OCI-LY7 (cell line): Measurements from ENCODE around the gene PIP4K2A. TPM values are rescaled to one million over a fixed set of nuclear protein-coding genes. Genes with fewer than 3 reads are reported as not detected.
"Not testable (repeated sequence)": the region's sequence is repeated elsewhere in the genome, so short reads cannot be mapped to it uniquely, and the experiment has no call there.

Experiments
- BruUV-seq: library from RNA; stranded (reverse); fragments of 400-500 nt; replicated peaks from 2 replicates; lab custom pipeline; 2021; lab: Mats Ljungman, UMichigan
- CTCF ChIA-PET: fragments of 300-600 bp; sonication (Branson Sonifier 250); formaldehyde crosslinking; loops from one replicate; lab custom pipeline; 2022; ENCODE audit warnings: antibody characterized with exemption; ENCODE audit not compliant: unreplicated experiment; lab: Charles Lee
- POLR2A ChIA-PET: fragments of 300-600 bp; sonication (Branson Sonifier 250); formaldehyde crosslinking; loops from one replicate; lab custom pipeline; 2022; ENCODE audit warnings: antibody characterized with exemption; lab: Charles Lee
- DNase-seq: peaks from one replicate; pipeline ENCODE4 v3.0.0-alpha.2; 2015; ENCODE audit warnings: low spot score
- H2AFZ ChIP-seq: fragments of 200-600 bp; sonication (generic), shearing (Covaris generic); 2 replicates; pipeline ENCODE4 v1.6.1; 2014; ENCODE audit warnings: mild to moderate bottlenecking, antibody characterized with exemption, low read length, moderate library complexity
- H3K27ac ChIP-seq: fragments of 200-600 bp; sonication (generic); 2 replicates; pipeline ENCODE4 v1.5.1; 2014; ENCODE audit warnings: mixed run types, low read depth, mild to moderate bottlenecking, moderate library complexity, low read length, inconsistent platforms; ENCODE audit not compliant: poor library complexity, severe bottlenecking
- H3K36me3 ChIP-seq: fragments of 200-600 bp; sonication (generic); 2 replicates; pipeline ENCODE4 v1.6.1; 2014; ENCODE audit warnings: mild to moderate bottlenecking, antibody characterized with exemption, low read length, moderate library complexity, mixed read lengths; ENCODE audit not compliant: insufficient read depth
- H3K4me1 ChIP-seq: fragments of 200-600 bp; sonication (generic); 2 replicates; pipeline ENCODE4 v1.5.1; 2014; ENCODE audit warnings: mild to moderate bottlenecking, low read length; ENCODE audit not compliant: insufficient read depth, poor library complexity, severe bottlenecking
- H3K4me2 ChIP-seq: fragments of 200-600 bp; sonication (generic); 2 replicates; pipeline ENCODE4 v1.6.1; 2014; ENCODE audit warnings: mild to moderate bottlenecking, low read length
- H3K4me3 ChIP-seq: fragments of 200-600 bp; sonication (generic); 2 replicates; pipeline ENCODE4 v1.5.1; 2014; ENCODE audit warnings: mild to moderate bottlenecking, low read depth, low read length; ENCODE audit not compliant: poor library complexity, severe bottlenecking
- H3K79me2 ChIP-seq: fragments of 200-600 bp; sonication (generic); 2 replicates; pipeline ENCODE4 v1.6.1; 2016; ENCODE audit warnings: low read depth, mild to moderate bottlenecking, low read length, moderate library complexity, mixed read lengths; ENCODE audit not compliant: insufficient read depth
- H3K9me2 ChIP-seq: fragments of 200-600 bp; sonication (generic); 2 replicates; pipeline ENCODE4 v1.6.1; 2016; ENCODE audit warnings: mild to moderate bottlenecking, low read length, mixed read lengths; ENCODE audit not compliant: insufficient read depth
- H3K9me3 ChIP-seq: fragments of 200-600 bp; sonication (generic); 2 replicates; pipeline ENCODE4 v1.6.1; 2014; ENCODE audit warnings: mild to moderate bottlenecking, mixed run types, low read length, mixed read lengths
- H4K20me1 ChIP-seq: fragments of 200-600 bp; sonication (generic); 2 replicates; pipeline ENCODE4 v1.6.1; 2014; ENCODE audit warnings: mild to moderate bottlenecking, antibody characterized with exemption, low read length, moderate library complexity, mixed read lengths; ENCODE audit not compliant: insufficient read depth
- EZH2phosphoT487 ChIP-seq: fragments of 200-600 bp; sonication (generic); IDR thresholded peaks from 2 replicates; pipeline ENCODE4 v1.6.1; 2018; ENCODE audit warnings: low read depth, borderline replicate concordance, mild to moderate bottlenecking, mixed run types, antibody characterized with exemption, low read length, moderate library complexity, mixed read lengths
- intact Hi-C: fragments of 100-400 bp; cut with micrococcal nuclease; formaldehyde crosslinking; loops from one replicate; pipeline ENCODE4 v1.10.0; 2022; ENCODE audit not compliant: unreplicated experiment
- total RNA-seq, 2 experiments: library from RNA; depleted of rRNA in 1 of 2; stranded (reverse); fragments of >200 nt in 1 of 2; shearing (Covaris generic) in 1 of 2; gene quantifications; 2 replicates each; pipeline ENCODE4 v1.2.3, GENCODE V29; 2014 to 2022
- TF ChIP-seq, protein P1 (sequence below): fragments of 200-600 bp; sonication (generic); conservative IDR thresholded peaks from 2 replicates; pipeline ENCODE4 v1.5.1; 2014; ENCODE audit warnings: mild to moderate bottlenecking, antibody characterized with exemption, low read length, moderate library complexity, mixed read lengths

The PIP4K2A gene
- total RNA-seq, 2 experiments from 2014 or later, result 32.5 to 42.6 TPM

DNA sequence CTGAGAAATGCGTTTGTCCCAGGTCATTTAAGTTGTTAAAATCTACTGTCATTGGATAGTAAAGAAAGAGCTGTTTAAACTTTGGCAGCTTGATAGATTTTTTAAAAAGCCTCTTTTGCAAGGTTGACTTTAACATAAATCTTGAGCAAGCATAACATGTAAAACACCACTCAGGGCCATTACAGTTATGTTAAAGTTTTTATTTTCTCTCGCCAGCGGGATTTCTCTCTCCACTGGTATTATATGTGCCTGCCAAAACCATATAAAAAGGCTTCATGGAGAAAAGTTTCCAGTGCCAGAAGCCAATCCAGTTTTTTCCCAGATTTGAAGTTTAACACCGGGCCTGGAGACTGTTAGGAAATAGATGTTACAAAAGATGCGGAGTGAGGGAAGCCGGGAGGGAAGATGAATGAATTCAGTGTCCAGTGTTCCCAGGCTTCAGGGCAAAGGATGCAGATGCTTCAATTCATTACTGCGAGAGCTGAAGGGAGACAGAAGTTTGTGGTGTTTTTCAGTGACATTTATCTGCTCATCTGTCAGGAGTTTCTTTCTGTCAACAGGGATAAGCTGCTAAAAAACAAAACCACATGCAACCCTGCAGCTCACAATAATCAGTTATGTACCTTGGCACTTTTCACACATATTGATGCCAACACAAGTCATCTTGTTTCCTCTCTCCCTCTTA is 213.6 kb downstream of the PIP4K2A start:
- no peak for DNase-seq
- H3K27ac ChIP-seq, result no peak overlapping the region
- CTCF ChIA-PET, result no interaction called here
- H3K9me3 ChIP-seq, result no peaks in the 10 kb centered on the region
- no peak overlapping the region for H3K4me3 ChIP-seq
- intact Hi-C loops, result no loop called here
- TF ChIP-seq EZH2phosphoT487, result no peak
- TF ChIP-seq, protein P1, sequence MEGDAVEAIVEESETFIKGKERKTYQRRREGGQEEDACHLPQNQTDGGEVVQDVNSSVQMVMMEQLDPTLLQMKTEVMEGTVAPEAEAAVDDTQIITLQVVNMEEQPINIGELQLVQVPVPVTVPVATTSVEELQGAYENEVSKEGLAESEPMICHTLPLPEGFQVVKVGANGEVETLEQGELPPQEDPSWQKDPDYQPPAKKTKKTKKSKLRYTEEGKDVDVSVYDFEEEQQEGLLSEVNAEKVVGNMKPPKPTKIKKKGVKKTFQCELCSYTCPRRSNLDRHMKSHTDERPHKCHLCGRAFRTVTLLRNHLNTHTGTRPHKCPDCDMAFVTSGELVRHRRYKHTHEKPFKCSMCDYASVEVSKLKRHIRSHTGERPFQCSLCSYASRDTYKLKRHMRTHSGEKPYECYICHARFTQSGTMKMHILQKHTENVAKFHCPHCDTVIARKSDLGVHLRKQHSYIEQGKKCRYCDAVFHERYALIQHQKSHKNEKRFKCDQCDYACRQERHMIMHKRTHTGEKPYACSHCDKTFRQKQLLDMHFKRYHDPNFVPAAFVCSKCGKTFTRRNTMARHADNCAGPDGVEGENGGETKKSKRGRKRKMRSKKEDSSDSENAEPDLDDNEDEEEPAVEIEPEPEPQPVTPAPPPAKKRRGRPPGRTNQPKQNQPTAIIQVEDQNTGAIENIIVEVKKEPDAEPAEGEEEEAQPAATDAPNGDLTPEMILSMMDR, result no peak
- H2AFZ ChIP-seq, result no peak overlapping the region
- H3K9me2 ChIP-seq, result no peaks in the 10 kb centered on the region
- H3K4me2 ChIP-seq, result no peak overlapping the region
- no peaks in the 10 kb centered on the region for H3K36me3 ChIP-seq
- no peaks in the 10 kb centered on the region for H3K4me1 ChIP-seq
- no peaks in the 10 kb centered on the region for H3K79me2 ChIP-seq
- POLR2A ChIA-PET, result interaction anchor here (1.1 kb wide), 1 partner anchor 10 kb away, joined by 4 read pairs; no protein-coding TSS in a partner anchor
- H4K20me1 ChIP-seq, result no peaks in the 10 kb centered on the region
- no TSS peak for BruUV-seq

DNA sequence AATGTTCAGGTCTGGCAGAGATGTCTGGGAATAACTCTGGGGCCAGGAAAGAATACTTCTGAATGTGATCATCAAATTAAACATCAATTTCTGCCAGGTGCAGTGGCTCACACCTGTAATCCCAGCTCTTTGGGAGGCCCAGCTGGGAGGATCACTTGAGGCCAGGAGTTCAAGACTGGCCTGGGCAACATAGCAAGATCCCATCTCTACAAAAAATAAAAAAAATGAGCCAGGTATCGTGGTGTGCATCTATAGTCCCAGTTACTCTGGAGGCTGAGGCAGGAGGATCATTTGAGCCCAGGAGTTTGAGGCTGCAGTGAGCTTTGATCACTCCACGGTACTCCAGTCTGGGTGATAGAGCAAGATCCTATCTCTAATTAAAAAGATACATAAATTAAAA is 214.4 kb downstream of the PIP4K2A start:
- H3K27ac ChIP-seq, H3K4me1 ChIP-seq, H2AFZ ChIP-seq, BruUV-seq, H3K4me3 ChIP-seq, H3K36me3 ChIP-seq, H3K79me2 ChIP-seq, DNase-seq, H3K9me2 ChIP-seq, CTCF ChIA-PET, H4K20me1 ChIP-seq, H3K4me2 ChIP-seq, intact Hi-C loops, H3K9me3 ChIP-seq: not testable (repeated sequence)
- POLR2A ChIA-PET, result interaction anchor here (1.1 kb wide), 1 partner anchor 9 kb away, joined by 4 read pairs; no protein-coding TSS in a partner anchor

- TF ChIP-seq, protein P1, result no peak
- TF ChIP-seq EZH2phosphoT487, result no peak
- Histone ChIP-seq H3K27ac (no peak overlapping the region), H3K9me3 (no peaks in the 10 kb centered on the region), H3K9me2 (no peaks in the 10 kb centered on the region), H3K79me2 (no peaks in the 10 kb centered on the region), H3K36me3 (no peaks in the 10 kb centered on the region), H3K4me3 (no peak overlapping the region), H2AFZ (no peak overlapping the region), H3K4me2 (no peak overlapping the region), H4K20me1 (no peaks in the 10 kb centered on the region), H3K4me1 (no peaks in the 10 kb centered on the region)
- BruUV-seq, result no TSS peak
- CTCF ChIA-PET, result no interaction called here
- DNase-seq, result no peak
- intact Hi-C loops, result no loop called here
- POLR2A ChIA-PET, result no interaction called here
Observed at GRCh38 chr10:22495396-22495795, 219.0 kb downstream of the PIP4K2A start.
